Measurements from ENCODE around the gene SMG9.
A peak's percentile ranks its signal among the peaks of the same experiment; 100 is the strongest.

Gene SMG9

DNA sequence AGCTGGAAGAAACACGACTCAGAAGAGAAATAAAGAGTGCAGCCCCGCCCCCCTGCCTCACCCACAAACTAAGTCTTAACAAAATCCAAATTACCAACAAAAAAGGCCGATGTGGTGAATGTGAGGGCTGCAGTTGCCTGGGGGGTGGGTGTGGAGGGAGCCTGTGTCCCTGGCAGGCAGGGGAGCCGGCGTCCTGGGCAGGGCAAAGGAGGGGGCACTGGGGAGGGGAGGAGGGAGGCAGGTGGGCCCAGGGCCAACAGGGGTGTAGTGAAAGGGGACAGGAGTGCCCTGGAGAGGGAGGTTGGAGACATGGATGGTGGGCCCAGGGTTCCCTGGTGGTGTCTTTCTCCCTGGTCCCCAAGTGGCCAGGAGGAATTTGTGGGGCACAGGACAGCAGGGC is 34.8 kb downstream of the SMG9 start:
- Mint-ChIP-seq H3K27me3 (peaks cover 39% of the 10 kb centered on the region), H3K4me1 (ENCODE audit: low read depth) (peaks cover 15% of the 10 kb centered on the region), H3K9me3 (no peaks in the 10 kb centered on the region), H3K36me3 (ENCODE audit: low read depth) (no peaks in the 10 kb centered on the region), H3K27ac (peak overlapping the region; percentile 13), H3K4me3 (no peak overlapping the region)
- intact Hi-C loops (cut with micrococcal nuclease), result no loop called here

GRCh38 chr19:43719378-43719868 is 35.3 kb downstream of the SMG9 start:
- peaks cover 14% of the 10 kb centered on the region for H3K4me1 Mint-ChIP-seq (ENCODE audit: low read depth)
- peak overlapping the region; percentile 13 for H3K27ac Mint-ChIP-seq
- no peak overlapping the region for H3K4me3 Mint-ChIP-seq
- intact Hi-C loops (cut with micrococcal nuclease), result no loop called here
- H3K27me3 Mint-ChIP-seq, result peaks cover 44% of the 10 kb centered on the region
- H3K9me3 Mint-ChIP-seq, result no peaks in the 10 kb centered on the region
- no peaks in the 10 kb centered on the region for H3K36me3 Mint-ChIP-seq (ENCODE audit: low read depth)

GRCh38 chr19:43718627-43719377 is 36.0 kb downstream of the SMG9 start:
- H3K9me3 Mint-ChIP-seq, result no peaks in the 10 kb centered on the region
- no peak overlapping the region for H3K4me3 Mint-ChIP-seq
- peaks cover 44% of the 10 kb centered on the region for H3K27me3 Mint-ChIP-seq
- intact Hi-C loops (cut with micrococcal nuclease), result no loop called here
- no peaks in the 10 kb centered on the region for H3K36me3 Mint-ChIP-seq (ENCODE audit: low read depth)
- peak overlapping the region; percentile 13 for H3K27ac Mint-ChIP-seq
- H3K4me1 Mint-ChIP-seq (ENCODE audit: low read depth), result peaks cover 13% of the 10 kb centered on the region

DNA sequence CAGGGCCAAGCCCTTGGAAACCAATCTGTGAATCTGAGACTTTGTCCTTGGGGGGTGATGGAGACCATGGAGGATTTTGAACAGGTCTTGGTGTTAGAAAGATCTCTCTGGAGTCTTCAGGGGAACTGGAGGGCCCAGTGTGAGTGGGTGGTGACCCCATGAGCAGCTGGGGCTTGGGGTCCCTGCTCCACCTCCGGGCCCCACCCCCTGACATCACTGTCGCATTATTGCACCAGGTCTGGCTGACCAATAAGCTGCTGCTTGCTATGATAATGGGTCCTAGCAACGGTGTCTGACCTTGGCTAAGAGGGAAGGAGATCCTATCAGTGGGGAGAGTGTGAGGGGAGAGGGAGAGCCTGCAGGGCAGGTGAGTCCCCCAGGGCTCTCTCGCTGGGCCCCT is 39.0 kb downstream of the SMG9 start, which contains the start of gene IRGC:
Gene IRGC (plus strand): TSS at position 301 of the 400 bp plus-strand sequence. CDS start 2,483 bp downstream, outside the sequence.
- Mint-ChIP-seq H3K9me3 (no peaks in the 10 kb centered on the region), H3K27me3 (peaks cover 60% of the 10 kb centered on the region), H3K27ac (peak within 1 kb of the TSS; percentile 67), H3K36me3 (ENCODE audit: low read depth) (no peaks in the 10 kb centered on the region), H3K4me1 (ENCODE audit: low read depth) (peaks cover 16% of the 10 kb centered on the region), H3K4me3 (no peak within 1 kb of the TSS)
- intact Hi-C loops (cut with micrococcal nuclease), result no loop called here

- Mint-ChIP-seq H3K36me3 (ENCODE audit: low read depth) (no peaks in the 10 kb centered on the region), H3K27ac (no peak overlapping the region), H3K4me1 (ENCODE audit: low read depth) (peaks cover 13% of the 10 kb centered on the region), H3K4me3 (no peak overlapping the region), H3K27me3 (peaks cover 58% of the 10 kb centered on the region), H3K9me3 (peaks cover 14% of the 10 kb centered on the region)
- intact Hi-C loops (cut with micrococcal nuclease), result no loop called here
Observed at GRCh38 chr19:43713208-43713607, 41.6 kb downstream of the SMG9 start.

DNA sequence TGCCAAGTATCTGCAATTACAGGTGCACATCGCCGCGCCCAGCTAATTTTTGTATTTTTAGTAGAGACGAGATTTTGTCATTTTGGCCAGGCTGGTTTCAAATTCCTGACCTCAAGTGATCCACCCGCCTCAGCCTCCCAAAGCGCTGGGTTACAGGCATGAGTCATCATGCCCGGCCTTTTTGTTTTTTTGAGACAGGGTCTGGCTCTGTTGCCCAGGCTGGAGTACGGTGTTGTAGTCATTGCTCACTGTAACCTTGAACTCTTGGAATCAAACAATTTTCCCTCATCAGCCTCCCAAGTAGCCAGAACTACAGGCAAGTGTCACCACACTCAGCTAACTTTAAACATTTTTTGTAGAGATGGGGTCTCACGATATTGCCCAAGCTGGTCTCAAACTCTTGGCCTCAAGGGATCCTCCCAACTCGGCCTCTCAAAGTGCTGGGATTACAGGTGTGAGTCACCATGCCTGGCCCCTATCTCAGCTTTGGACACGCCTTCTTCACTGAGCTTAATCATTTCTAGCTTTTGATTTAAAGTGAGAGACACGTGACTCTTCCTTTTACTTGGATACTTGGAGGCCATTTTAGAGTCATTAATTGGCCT is 42.9 kb downstream of the SMG9 start:
- Mint-ChIP-seq H3K4me3 (no peak overlapping the region), H3K27me3 (peaks cover 51% of the 10 kb centered on the region), H3K9me3 (peaks cover 14% of the 10 kb centered on the region), H3K27ac (no peak overlapping the region), H3K4me1 (ENCODE audit: low read depth) (peaks cover 18% of the 10 kb centered on the region), H3K36me3 (ENCODE audit: low read depth) (no peaks in the 10 kb centered on the region)
- intact Hi-C loops (cut with micrococcal nuclease), result no loop called here

- Mint-ChIP-seq H3K27ac (no peak overlapping the region), H3K27me3 (peaks cover 38% of the 10 kb centered on the region), H3K36me3 (ENCODE audit: low read depth) (no peaks in the 10 kb centered on the region), H3K9me3 (peaks cover 14% of the 10 kb centered on the region), H3K4me1 (ENCODE audit: low read depth) (peaks cover 33% of the 10 kb centered on the region), H3K4me3 (no peak overlapping the region)
- intact Hi-C loops (cut with micrococcal nuclease), result no loop called here
Observed at GRCh38 chr19:43708716-43709115, 46.0 kb downstream of the SMG9 start.

- no peaks in the 10 kb centered on the region for H3K36me3 Mint-ChIP-seq (ENCODE audit: low read depth)
- peaks cover 27% of the 10 kb centered on the region for H3K27me3 Mint-ChIP-seq
- intact Hi-C loops (cut with micrococcal nuclease), result no loop called here
Observed at GRCh38 chr19:43707158-43707712, 47.5 kb downstream of the SMG9 start.

GRCh38 chr19:43705729-43706128 is 49.0 kb downstream of the SMG9 start:
- Mint-ChIP-seq H3K9me3 (peaks cover 14% of the 10 kb centered on the region), H3K27ac (no peak overlapping the region), H3K4me1 (ENCODE audit: low read depth) (peaks cover 41% of the 10 kb centered on the region), H3K4me3 (no peak overlapping the region), H3K27me3 (peaks cover 15% of the 10 kb centered on the region), H3K36me3 (ENCODE audit: low read depth) (no peaks in the 10 kb centered on the region)
- intact Hi-C loops (cut with micrococcal nuclease), result no loop called here

More at GRCh38 chr19:43707158-43707712, 47.5 kb downstream of the SMG9 start:
- Mint-ChIP-seq H3K4me3 (no peak overlapping the region), H3K27ac (no peak overlapping the region), H3K4me1 (ENCODE audit: low read depth) (peaks cover 42% of the 10 kb centered on the region), H3K9me3 (peaks cover 14% of the 10 kb centered on the region)

GRCh38 chr19:43704002-43704705 is 50.6 kb downstream of the SMG9 start:
- Mint-ChIP-seq H3K9me3 (peaks cover 10% of the 10 kb centered on the region), H3K27ac (peak overlapping the region; percentile 56), H3K4me3 (no peak overlapping the region), H3K27me3 (peaks cover 9% of the 10 kb centered on the region), H3K36me3 (ENCODE audit: low read depth) (no peaks in the 10 kb centered on the region), H3K4me1 (ENCODE audit: low read depth) (peaks cover 57% of the 10 kb centered on the region)
- intact Hi-C loops (cut with micrococcal nuclease), result no loop called here

DNA sequence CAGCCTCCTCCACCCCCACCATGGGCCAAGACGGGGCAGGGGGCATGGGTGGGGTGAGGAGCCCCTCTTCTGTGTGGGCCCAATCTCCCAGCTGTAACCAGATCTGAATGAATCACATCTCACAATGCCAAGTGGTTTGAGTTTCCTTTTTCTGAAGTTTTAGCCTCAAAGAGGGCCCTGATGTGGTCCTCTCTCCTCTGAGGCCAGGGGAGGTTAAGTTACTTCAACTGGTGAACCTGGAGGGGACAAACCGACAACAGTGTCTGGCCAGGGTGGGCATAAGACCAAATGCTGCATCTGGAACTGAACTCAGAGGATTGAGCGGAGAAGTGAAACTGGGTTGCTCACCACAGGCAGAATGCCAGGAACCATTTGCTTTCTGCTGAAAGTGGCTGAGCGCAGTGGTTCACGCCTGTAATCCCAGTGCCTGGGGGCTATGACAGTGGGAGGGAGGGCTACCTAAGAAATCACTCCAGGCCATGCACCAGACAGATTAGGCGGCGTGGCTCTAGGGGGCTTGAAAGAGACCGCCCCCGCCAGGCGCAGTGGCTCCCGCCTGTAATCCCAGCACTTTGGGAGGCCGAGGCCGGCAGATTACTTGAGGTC is 54.3 kb downstream of the SMG9 start:
- H3K4me1 Mint-ChIP-seq (ENCODE audit: low read depth), result peaks cover 73% of the 10 kb centered on the region
- no peaks in the 10 kb centered on the region for H3K9me3 Mint-ChIP-seq
- H3K4me3 Mint-ChIP-seq, result peak overlapping the region; percentile 72
- H3K27me3 Mint-ChIP-seq, result peaks cover 5% of the 10 kb centered on the region
- intact Hi-C loops (cut with micrococcal nuclease), result no loop called here
- H3K27ac Mint-ChIP-seq, result peak overlapping the region; percentile 95
- no peaks in the 10 kb centered on the region for H3K36me3 Mint-ChIP-seq (ENCODE audit: low read depth)

DNA sequence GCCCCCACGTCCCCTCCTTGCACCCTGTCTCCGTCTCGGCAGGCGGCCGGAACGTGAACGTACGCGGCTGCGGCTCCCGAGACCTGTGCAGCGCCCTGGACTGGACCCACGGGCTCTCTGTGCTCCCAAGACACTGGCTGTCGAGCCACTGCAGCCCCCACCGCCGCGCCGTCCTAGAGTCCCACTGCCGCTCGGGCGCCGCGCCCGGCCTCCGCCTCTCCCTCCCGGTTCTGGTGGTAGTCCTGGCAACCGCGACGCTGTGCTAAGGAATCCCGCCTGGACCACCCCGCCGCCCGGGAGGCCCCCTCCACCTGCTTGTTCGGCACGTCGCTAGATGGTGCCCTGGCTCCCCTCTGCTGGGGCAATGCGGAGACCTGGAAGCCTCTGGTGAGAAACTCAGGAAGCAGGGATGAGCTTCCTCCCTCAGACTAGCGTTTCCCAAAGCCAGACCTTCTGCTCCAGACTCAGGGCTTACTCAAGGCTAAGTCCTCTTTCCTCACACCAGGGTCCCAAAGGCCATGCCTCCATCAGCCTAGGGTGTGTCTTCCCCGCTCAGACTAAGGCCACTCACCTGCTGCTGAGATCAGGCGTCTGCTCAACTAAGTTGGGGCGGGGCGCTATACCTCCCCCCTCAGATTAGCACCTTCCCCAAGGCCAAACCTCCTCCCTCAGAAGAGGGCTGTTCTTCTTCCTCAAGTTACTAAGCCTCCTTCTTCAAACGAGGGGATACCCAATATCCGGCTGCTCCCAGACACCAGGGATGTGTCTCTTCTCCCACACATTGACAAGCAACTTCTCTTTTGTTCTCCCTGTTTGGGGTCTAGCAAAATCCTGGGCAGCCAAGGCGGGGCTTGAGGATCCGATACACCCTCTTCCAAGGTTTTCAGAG is 55.0 kb downstream of the SMG9 start:
- no peaks in the 10 kb centered on the region for H3K36me3 Mint-ChIP-seq (ENCODE audit: low read depth)
- intact Hi-C loops (cut with micrococcal nuclease), result no loop called here
- H3K4me1 Mint-ChIP-seq (ENCODE audit: low read depth), result peaks cover 77% of the 10 kb centered on the region
- peaks cover 3% of the 10 kb centered on the region for H3K27me3 Mint-ChIP-seq
- peak overlapping the region; percentile 95 for H3K27ac Mint-ChIP-seq
- H3K9me3 Mint-ChIP-seq, result no peaks in the 10 kb centered on the region
- peak overlapping the region; percentile 72 for H3K4me3 Mint-ChIP-seq

GRCh38 chr19:43697295-43697694 is 57.5 kb downstream of the SMG9 start:
- H3K36me3 Mint-ChIP-seq (ENCODE audit: low read depth), result peaks cover 3% of the 10 kb centered on the region
- H3K27ac Mint-ChIP-seq, result peak overlapping the region; percentile 64
- intact Hi-C loops (cut with micrococcal nuclease), result no loop called here
- H3K9me3 Mint-ChIP-seq, result peaks cover 6% of the 10 kb centered on the region
- H3K27me3 Mint-ChIP-seq, result no peaks in the 10 kb centered on the region
- no peak overlapping the region for H3K4me3 Mint-ChIP-seq
- H3K4me1 Mint-ChIP-seq (ENCODE audit: low read depth), result peaks cover 84% of the 10 kb centered on the region

Data from dendritic cell treated with granulocyte-macrophage colony-stimulating factor and Interleukin-4, amounts not matched to agents 40 ng/mL and 50 ng/mL, for 4 days (primary cell).